Activated naive CD4-positive, alpha-beta T cell (primary cell): Measurements from ENCODE around the gene LLGL2.
"Not testable (repeated sequence)": the region's sequence is repeated elsewhere in the genome, so short reads cannot be mapped to it uniquely, and the experiment has no call there.

Experiments used
- DNase-seq, 4 experiments: peaks; one replicate each; lab custom pipeline; 2025; lab: John Stamatoyannopoulos, UW

LLGL2 gene, protein sequence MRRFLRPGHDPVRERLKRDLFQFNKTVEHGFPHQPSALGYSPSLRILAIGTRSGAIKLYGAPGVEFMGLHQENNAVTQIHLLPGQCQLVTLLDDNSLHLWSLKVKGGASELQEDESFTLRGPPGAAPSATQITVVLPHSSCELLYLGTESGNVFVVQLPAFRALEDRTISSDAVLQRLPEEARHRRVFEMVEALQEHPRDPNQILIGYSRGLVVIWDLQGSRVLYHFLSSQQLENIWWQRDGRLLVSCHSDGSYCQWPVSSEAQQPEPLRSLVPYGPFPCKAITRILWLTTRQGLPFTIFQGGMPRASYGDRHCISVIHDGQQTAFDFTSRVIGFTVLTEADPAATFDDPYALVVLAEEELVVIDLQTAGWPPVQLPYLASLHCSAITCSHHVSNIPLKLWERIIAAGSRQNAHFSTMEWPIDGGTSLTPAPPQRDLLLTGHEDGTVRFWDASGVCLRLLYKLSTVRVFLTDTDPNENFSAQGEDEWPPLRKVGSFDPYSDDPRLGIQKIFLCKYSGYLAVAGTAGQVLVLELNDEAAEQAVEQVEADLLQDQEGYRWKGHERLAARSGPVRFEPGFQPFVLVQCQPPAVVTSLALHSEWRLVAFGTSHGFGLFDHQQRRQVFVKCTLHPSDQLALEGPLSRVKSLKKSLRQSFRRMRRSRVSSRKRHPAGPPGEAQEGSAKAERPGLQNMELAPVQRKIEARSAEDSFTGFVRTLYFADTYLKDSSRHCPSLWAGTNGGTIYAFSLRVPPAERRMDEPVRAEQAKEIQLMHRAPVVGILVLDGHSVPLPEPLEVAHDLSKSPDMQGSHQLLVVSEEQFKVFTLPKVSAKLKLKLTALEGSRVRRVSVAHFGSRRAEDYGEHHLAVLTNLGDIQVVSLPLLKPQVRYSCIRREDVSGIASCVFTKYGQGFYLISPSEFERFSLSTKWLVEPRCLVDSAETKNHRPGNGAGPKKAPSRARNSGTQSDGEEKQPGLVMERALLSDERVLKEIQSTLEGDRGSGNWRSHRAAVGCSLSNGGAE

GRCh38 chr17:75524970-75525805 is at the start of gene LLGL2:
Gene LLGL2, plus strand, starts transcription at chr17:75525697. Its CDS starts 17,730 bp downstream, at chr17:75543427.
- peak; percentile 28 to 86 (median 60) for DNase-seq

DNA sequence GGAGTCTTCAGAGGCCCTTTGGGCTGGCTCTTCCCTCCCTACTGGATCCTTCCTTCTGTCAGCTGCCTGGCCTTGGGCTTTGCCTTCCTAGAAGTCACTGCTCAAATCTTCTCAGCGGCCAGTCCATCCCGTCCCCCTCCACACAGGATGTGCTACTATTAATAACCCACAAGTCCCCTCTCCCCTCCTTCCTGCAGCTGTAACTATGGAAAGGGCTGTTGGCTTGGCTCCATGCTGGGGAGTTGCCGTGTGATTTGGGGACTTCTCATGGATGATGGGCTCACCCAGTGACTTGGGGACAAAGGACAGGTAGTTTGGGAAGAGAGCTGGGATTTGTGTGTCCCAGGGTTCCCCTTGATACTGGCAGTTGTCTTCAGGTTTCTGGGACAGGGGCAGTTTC is 49.6 kb upstream of the LLGL2 start:
- no peak for DNase-seq

DNA sequence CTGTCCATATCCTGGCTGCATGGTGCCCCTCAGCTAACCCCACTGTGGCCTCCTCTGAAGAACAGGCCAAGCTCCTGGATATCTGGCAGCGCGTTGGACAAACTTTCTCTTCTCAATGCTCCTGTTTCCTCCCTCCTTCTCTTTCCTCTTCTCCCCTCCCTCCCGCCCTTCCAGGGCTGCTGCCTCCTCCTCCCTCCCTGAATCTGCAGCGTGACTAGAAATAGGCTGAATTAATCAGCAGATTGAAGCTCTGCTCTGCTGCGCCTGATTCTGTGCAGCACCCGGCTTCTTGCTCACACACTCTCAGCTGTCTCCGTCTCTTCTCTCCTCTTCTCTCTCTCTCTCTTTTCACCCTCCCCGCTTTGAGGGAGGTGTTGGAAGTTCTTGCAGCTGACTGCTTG is 49.2 kb upstream of the LLGL2 start:
- no peak for DNase-seq

DNA sequence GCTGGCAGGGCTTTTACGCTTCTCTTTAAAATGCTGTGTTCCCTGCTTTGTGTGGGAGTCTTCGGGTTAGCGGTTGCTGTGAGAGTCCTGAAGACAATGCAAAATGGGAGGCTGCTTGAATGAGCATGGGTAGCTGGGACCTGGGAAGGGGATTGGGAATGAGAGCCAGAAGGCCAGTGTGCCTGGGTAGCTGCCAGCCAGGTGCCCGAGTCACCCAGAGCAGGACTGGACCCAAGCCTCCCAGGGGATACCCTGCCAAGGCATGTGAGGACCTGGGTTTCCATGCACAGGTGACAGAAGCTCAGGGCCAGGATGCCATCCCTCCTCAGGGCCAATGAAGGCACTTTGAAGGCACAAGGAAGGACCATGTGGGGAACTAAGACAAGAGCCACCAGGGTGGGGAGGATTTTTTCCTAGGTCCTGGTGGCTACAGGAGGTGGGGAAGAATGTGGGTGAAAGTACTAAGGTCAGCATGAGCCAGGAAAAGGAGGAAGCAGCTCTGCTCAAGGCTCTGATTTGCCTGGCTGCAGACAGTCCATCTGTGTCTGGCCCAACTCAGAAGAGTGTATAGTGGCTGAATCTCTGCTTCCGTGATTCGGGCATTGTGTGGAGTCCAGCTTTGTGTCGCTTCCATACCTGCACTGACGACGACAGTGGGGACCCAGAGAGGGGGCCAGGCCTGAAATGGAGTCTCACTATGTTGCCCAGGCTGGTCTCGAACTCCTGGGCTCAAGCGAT is 48.6 kb upstream of the LLGL2 start:
- DNase-seq: no peak

DNA sequence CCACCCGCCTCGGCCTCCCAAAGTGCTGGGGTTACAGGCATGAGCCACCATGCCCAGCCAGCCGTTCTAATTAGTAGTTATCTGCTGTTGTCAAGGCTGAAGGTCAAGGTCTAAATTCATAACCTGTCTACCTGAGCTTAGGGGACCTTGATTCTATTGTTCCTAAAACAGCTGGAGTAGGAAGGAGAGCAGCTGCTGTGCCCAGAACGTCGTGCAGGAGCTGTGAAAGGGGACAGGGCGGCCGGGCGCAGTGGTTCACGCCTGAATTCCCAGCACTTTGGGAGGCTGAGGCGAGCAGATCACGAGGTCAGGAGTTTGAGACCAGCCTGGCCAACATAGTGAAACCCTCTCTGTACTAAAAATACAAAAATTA is 48.0 kb upstream of the LLGL2 start:
- not testable (repeated sequence) for DNase-seq

DNA sequence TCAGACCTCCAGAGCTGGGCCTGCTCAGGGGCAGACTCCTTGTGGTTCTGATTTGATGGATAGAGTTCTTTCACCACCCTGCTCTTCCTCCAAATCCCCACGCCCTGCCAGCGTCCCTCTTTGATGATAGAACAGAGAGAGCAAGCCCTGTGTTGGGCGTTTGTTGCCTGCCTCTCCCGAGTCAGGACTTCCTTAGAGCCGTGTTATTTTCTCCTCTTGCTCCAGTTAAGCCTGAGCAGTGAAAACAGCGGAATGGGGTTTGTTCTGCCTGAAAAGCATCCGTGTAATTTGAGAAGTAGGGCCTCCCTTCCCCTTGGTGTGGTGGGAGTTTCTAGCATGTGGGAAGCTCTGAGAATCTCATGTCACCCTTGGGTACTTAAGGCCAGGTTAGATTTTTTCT is 47.0 kb upstream of the LLGL2 start:
- no peak for DNase-seq

GRCh38 chr17:75480281-75480680 is 45.2 kb upstream of the LLGL2 start:
- DNase-seq: no peak

GRCh38 chr17:75481194-75482068 is 44.1 kb upstream of the LLGL2 start:
- DNase-seq: no peak

- DNase-seq: no peak
Measured at GRCh38 chr17:75482098-75482942, 43.2 kb upstream of the LLGL2 start.

DNA sequence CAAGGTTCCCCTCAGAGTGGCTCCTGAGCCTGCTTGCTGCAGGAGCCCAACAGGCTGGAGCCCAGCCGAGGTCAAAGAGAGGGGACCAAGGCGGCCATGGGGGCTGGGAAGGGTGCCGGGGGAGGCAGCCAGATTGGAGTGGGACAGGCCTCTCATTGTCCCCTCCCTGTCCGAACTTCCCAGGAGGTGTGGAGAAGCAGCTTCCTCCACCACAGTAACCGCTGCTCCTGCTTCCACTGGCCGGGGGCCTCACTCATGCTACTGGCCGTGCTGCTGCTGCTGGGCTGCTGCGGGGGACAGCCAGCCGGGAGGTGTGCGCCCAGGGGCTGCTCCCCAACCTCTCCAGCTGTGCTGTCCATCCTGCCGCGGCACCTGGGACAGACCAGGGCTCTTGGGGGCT is 39.8 kb upstream of the LLGL2 start:
- DNase-seq: no peak

- no peak for DNase-seq
Measured at GRCh38 chr17:75486151-75486550, 39.3 kb upstream of the LLGL2 start.

DNA sequence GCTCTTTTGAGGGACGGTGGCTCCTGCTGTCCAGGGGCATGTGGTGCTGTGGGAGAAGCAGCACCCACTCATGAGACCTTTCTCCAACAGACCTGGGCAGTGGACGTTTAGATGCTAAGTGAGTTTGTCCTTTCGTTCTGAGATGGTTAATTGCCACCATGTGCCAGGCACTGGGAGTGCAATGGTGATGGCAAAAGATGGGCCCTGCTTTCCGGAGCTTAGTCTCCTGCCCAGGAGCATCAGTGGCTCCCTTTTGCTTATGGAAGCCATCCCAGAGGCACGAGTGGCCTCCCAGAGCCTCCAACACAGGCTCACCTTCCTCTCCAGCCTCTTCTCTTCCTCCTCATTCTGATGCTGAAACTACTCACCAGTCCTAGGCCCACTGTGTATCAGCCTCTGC is 38.5 kb upstream of the LLGL2 start:
- no peak for DNase-seq

DNA sequence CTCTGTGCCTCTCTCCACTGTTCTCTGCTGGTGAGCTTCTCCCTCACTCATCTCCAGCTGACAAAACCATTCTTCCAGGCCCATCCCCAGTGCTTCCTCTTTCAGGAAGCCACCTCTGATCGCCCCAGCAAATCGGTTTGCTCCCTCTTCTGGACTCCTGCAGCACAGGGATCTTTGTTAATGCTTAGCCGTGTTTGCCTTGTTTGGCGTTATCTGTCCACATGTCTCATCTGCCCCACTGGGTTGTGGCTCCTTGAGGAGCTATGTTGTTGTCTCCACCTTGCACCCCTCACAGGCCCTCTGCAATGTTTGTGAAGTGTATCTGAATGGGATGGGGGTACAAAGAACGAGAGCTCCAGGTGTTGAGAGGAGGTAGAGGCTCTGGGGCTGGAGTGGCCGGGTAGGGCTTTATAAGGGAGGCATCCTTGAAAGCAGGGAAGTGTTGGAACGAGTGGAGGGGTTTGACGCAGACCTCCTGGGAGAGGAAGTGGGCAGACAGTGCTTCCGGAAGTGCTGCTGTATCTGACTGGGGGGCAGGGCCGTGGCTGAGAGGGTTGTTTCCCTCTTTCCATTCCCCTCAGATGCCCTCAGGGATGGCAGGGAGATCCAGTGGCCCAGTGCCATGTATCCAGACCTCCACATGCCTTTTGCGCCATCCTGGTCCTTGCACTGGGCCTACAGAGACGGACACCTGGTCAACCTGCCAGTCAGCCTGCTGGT is 38.0 kb upstream of the LLGL2 start:
- peak in 2 of 4 experiments; percentile 14 to 45 for DNase-seq

DNA sequence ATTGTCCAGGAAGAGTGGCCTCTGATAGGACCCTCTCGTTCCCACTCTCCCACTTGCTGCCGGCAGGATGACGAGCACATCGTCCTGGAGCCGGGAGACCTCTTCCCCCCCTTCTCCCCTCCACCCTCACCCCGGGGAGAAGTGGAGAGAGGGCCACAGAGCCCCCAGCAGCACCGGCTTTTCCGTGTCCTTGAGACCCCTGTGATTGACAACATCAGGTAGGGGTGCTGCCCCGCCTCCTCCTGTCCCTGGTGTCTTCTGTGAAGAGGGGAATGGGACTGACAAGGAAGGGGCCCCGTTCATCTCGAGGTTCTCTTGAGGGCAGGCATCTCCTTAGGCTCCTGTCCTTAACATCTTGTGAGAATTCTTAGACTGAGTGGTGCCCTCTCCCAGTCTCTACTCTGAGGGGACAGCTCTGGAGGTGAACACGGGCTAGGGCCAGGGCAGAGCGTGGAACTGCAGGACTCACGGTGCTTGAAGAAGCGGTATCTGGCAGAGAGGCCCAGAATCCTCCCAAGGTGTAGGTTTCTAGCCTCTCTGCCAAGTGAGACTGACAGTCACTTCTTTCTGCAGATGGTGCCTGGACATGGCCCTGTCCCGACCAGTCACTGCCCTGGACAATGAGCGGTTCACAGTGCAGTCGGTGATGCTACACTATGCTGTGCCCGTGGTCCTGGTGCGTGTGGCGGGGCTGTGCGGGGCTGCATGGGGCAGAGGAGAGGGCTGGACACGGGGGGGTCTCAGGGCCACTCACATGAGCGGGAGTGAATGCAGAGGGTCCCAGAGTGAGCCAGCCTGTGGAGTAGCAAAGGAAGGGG is 36.6 kb upstream of the LLGL2 start:
- no peak for DNase-seq

- no peak for DNase-seq
Measured at GRCh38 chr17:75489511-75489955, 36.0 kb upstream of the LLGL2 start.

DNA sequence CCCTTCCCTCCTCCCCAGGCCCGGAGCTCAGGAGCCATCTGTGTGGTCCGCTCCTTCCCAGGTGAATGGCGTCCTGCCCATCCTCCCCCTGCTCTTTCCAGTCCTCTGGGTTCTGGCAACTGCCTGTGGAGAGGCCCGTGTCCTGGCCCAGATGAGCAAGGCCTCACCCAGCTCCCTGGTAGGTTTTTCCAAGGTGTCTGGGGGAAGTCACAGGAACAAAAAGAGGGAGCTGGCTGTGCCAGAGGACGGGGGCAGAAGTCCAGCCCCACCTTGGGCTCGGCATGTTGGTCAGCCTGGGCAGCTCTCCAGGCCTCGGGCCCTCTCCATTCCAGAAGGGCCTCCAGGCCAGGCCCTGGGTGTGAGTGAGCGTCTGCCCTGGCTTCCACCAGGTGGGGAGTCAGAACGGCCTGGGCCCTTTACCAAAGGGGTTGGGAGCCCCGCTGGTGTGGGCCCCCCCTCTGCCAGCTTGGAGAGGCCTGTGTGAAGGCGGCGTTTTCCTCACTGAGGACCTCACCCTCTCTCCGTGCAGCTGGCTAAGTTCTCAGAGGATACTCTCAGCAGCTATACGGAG is 35.2 kb upstream of the LLGL2 start:
- DNase-seq: no peak

GRCh38 chr17:75490953-75491649 is 34.4 kb upstream of the LLGL2 start:
- no peak for DNase-seq
